Glomerular endothelial cell (primary cell): ENCODE measurements around the gene CTDP1. TPM values are rescaled to one million over a fixed set of nuclear protein-coding genes. Genes with fewer than 3 reads are reported as not detected.
"Not testable (repeated sequence)": the region's sequence is repeated elsewhere in the genome, so short reads cannot be mapped to it uniquely, and the experiment has no call there.

Source experiments
- DNase-seq: peaks from one replicate; pipeline ENCODE4 v3.0.0-alpha.2; 2011; ENCODE audit warnings: low read depth, low spot score; ENCODE audit errors: extremely low read depth
- total RNA-seq: library from RNA; depleted of rRNA; stranded (reverse); fragments of >200 nt; gene quantifications from 2 replicates; pipeline ENCODE4 v1.2.3, GENCODE V29; 2015

Gene CTDP1
- total RNA-seq, 1 donor from 2014 or later: 34.1 TPM

DNA sequence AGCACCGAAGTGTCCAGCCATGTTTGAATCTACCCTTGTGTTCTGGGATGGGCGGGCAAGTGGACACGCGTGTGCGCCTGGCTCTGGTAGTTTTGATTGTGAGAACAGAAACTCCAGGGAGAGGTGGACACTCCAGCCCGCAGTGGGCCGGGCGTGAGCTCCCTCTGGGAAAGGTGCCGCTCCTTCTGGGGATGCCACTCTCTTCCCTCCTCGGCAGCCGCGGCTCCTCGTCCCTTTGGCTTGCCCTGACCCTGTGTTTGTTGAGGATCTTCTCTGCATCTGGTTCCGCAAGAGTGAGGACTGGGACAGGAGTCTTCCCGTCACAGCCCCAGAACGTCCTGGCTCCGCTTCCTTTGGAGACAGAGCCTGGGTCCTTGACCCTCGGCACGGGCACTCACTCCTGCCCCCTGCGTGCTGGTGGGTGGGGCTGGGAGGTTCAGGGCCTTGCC lies 1.3 kb downstream of the CTDP1 start:
- no peak for DNase-seq

DNA sequence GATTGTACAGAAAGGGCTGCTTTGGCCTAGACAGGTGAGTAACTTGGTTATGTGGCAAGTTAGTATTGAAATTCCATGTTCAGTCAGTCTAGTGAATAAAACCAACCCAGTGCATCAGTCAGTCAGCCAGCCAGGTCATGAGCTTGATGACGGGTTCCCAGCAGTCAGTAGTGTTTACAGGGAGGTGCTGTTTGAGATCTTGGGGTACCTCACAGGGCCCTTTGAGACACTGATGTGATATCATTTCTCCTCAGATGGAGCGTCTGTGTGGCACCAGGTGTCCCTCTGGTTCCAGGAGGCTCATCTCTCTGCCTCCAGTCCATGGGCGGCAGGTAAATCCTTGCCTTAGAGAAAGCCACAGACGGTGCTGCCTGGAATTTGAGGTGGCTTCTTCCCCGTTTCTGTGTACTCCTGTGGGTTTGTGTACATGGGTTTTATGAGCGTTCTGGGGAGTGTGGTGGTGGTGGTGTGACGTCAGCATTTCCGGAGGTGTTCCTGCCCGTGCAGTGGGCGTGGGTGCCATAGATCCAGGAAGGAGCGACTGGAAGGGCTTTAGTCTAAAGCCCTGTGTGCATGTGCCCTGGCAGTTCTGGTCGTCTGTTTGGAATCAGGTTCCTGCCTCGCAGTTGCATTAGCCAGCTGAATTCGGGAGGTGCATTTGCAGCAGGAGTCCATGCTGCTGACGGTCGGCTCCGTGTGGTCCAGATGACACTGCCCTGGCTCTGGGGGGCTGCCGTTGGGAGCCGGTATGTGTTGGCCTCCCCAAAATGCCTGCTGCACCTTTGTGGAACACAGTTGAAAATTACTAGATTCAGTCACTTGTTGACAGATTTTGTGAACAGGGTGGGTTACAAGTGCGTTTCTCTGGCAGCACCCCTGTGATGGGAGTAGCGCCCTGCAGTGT lies 2.1 kb downstream of the CTDP1 start:
- DNase-seq: no peak

DNA sequence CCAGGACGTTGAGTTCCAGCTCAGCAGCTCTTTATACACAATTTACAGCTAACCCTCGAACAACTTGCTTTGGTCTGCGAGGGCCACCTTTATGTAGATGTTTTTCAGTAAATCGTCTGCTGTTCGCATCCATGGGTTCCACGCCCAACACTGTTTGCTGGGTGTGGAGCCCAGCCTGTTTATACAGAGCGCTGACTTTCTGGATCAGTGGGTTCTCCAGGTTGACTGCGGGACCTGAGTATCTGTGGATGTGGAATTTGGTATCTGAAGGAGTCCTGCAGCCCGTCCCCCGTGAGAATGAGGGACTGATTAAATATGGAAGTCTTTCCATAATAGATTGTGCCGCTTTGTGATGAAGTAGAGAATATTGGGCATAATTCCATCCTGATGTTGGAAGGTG lies 2.9 kb downstream of the CTDP1 start:
- no peak for DNase-seq

DNA sequence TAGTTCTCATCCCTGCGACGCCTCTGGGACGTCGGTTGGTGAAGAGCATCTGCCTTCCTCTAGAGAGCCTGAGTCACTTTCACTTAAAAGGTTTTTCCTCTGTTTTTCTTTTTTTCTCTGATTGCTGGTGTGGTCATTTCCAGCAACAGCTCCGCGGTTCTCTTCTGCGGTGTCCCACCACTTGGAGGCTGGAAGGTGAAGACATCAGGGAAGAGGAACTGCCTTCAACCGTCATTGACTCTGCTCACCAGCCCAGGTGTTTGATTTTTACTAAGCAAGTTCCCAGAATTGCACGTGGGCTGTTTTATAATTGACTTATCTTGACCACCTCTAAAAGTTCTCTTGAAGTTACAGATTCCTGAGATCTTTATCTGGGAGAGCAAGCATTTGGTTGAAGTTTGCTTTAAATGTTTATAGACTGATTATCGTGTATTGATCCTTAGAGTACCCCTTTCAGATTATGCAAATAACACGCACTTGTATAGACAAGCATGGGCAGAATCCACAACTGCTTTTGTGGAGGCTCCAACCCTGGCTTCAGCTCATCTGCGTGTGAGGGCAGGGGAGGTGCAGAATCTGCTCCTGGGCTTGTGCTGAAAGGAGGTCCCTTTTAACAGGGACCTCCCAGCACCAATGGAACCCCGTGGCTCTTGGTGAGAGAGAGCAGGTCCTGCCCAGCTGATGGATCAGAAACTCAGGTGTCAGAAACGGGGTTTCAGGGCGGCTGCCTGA lies 3.5 kb downstream of the CTDP1 start:
- DNase-seq: no peak

DNA sequence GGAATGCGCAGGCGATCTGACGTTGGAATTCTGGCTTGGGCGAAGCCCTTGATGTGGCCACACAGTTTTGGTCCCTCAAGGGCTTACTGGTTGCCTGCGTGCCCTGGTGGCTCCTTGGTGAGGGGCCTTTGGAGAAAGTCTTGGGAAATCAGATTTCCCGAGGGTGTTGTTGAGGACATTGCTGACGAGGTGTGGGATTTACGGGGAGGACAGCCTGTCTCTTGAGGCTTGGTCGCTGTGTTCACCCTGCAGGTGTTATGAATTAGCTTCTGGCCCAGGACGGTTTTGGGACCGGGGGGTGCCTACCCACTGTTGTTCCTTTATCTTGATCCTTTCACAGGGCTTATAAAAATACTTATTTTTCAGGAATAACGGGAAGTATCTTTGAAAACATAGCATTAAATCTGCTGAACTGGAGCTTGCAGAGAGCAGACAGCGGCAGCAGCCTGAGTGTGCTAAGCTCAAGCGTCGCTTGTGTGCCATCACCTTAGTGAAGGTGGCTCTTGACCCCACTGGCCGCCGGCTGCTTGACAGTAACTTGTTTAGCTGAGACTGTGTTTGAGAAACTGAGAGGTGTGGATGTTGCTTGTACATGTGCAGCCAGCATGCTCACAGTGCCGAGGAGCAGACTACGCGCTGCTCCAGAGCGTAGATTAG lies 4.2 kb downstream of the CTDP1 start:
- DNase-seq: no peak

DNA sequence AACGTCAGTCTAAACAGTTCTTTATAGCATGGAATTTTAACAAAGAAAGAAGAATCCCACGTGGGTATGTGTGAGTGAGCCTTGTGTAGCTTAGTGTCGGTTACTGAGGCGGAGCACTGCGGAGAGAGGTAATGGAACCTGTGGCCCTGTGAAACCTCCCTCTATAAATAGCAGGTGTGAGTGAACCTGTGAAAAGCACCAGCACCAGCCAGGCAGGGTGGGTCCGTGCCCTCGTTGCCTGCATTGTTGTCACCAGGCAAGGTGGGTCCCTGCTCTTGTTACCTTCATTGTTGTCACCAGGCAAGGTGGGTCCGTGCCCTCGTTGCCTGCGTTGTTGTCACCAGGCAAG lies 4.7 kb downstream of the CTDP1 start:
- DNase-seq: no peak

DNA sequence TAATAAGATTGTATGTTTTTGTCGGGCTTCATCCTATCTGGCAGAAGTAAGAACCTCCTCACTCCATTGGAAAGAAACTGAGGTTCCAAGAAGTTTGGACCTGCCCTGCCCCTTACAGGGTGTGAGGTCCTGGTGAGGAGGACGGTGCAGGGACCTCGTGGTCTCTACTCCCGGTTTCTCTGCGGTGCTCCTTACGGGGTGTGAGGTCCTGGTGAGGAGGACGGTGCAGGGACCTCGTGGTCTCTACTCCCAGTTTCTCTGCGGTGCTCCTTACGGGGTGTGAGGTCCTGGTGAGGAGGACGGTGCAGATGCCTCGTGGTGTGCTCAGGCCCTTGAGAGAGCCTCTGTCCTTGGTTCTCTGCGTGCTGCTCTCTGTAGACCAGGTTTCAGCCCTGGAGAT lies 5.2 kb downstream of the CTDP1 start:
- DNase-seq: no peak

DNA sequence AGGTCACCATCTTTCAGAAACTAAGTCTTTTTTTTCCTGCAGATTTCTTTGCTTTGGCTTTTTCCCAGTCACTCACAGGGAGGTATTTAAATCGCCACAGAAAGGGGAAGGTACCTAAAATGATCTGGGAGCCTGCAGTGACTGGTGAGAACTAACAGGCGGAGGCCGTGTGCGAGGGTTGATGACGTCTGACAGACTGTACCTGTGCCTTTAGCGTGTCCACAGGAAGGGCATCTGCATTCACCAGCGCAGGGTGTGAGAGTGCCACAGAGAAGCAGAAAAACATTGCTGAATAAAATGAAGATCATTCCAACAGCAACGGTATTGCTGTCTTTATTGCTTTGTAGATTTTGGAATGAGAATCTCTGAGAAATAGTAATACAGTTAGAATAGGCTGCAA lies 5.7 kb downstream of the CTDP1 start:
- no peak for DNase-seq

DNA sequence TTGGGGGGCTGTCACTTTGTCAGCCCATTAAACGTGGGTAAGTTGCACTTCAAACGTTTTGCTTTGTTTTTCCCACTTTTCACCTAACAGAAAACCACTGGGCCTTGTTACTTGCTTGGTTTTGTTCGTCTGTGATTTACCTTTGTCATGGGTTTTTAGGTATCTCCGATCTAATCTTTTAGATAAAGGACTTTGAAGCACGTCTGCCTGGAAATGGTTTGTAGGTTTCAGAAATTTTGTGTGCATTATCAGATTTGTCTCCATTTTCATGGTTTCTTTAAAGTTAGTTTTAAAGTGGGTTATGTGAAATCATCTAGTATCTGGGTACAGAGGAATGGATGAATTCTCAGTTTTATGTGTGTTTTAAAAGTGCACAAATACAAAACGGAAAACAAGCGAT lies 6.4 kb downstream of the CTDP1 start:
- no peak for DNase-seq

DNA sequence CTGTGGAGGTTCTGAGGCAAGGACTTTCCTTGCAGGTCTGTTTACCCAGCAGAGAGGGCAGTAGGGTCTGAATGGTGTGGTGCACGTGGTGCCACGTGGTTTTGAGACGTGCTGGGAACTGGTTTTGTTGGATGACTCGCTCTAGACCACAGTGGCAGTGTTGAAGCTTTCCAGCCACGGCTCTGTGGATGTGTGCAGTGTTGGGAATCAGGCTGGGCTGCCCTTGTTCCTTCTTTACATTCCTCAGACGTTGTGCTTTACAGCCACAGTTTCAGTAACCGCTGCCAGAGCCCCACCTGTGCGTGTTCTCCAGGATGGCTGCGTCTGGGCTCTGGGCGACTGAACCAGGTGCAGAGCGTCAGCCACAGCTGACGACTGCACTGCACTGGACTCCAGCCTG lies 8.2 kb downstream of the CTDP1 start:
- DNase-seq: no peak

DNA sequence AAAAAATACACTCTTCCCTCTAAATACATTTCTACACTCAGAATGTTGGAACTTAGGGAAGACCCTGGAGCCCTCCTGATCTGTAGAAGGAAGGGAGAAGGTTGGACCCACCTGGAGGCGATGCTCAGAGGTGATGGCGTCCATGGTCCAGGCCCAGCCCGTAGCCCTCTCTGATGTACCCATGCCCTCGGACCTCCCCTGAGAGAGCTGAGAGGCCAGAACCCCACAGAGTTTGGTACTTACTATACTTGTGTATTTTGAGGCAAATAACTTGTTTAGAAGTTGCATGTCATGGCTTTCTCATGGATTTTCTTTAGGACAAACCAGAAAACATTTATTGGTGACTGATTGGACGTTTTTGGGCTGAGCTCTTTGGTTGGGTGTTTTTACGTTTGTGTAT lies 10.5 kb downstream of the CTDP1 start:
- DNase-seq: no peak

DNA sequence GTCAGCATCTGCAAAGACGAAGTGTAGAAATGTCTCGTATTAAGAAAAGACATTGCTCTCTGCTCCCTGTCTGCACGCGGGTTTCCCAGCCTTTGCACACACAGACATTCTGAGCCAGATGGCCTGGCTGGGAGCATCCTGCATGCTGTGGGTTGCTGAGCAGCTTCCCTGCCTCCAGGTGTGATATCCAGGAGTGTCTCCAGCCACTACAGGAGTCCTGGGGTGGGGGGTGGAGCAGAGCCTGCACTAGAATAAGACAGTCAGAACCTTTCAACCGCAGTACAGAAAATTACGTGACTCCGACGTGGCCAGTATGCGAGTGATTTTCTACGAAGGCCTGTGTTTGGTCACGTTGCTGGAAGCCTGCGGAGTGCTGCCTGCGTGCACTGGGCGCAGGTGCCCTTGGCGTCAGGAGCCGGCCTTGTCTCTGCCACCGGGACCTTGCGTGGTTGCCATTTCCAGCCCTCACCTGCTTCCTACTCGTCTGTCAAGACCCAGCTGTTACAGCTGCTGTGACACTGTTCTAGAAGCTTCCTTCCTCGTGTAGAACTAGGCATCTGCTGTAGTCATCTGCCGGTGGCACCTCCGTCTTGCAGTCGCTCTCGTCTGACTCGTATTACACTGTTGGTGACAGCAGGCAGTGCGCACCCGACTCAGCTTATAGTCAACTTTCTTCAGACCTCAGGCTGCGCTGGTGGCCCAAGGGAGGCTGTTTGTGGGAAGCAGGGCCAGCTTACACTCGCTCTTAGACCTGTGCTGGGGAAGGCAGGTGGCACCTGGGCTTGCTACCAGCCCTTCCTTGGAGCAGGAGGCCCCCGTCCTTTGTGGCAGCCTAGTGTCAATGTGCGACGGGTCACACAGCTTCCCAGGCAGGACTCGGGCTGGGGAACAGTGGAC lies 11.2 kb downstream of the CTDP1 start:
- DNase-seq: no peak

DNA sequence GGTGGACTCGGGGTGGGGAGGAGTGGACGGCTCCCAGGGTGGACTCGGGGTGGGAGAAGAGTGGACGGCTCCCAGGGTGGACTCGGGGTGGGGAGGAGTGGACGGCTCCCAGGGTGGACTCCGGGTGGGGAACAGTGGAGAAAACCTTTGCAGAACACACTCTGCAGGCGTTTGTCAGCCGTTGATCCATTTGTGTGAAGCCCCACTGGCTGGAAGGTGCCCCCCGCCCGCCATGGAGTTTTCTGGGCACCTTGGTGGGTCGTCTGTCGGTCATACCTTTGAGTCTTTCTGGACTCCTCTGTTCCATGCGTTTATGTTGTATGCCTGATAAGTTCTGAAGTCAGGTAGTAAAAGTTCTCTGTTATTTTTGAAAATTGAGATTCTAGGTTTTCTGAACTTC lies 12.5 kb downstream of the CTDP1 start:
- no peak for DNase-seq

DNA sequence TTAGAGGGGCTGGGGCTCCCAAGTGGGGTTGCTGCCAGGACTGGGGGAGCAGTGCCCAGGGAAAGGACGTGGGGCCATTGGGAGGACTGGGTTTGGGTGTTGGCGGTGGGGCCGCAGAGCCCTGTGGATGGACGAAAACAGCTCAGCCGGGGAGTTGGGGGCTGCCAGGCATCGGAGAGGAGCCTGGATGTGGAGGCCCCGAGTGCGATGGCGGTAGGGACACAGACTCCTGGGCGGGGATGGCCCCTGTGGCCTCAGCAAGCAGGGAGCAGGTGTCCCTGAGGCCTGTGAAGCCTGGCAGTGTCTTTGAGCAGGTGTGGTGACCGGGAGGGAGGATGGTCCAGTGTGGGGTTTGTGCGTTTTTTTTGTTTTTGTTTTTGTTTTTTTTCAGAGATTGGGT lies 13.3 kb downstream of the CTDP1 start:
- DNase-seq: no peak

DNA sequence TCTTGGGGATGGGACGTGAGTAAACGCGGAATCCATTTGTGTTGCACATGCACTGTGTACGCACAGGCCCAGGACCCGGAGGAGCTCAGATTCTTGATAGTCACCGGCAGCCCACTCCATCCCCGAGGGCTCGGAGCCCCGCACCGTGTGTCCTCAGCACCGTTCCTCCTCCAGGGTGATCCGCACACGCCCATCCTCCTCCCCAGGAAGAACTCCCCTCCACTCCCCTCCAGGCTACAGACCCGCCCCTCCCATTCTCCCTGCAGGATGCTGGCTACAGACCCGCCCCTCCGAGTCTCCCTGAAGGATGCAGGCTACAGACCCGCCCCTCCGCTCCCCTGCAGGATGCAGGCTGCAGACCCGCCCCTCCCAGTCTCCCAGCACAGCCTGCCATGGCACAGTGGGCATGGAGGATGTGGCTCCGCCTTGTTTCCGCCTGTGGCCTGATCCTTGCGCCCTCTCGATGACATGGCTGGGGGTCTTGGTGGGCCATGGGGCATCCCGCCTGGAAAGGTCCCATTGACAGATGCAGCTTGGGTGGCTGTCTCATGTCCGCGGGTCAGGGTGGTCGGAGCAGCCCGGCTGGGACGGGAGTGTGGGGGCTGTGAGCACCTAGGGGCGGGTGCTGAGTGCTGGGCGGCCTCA lies 14.1 kb downstream of the CTDP1 start:
- DNase-seq: no peak

DNA sequence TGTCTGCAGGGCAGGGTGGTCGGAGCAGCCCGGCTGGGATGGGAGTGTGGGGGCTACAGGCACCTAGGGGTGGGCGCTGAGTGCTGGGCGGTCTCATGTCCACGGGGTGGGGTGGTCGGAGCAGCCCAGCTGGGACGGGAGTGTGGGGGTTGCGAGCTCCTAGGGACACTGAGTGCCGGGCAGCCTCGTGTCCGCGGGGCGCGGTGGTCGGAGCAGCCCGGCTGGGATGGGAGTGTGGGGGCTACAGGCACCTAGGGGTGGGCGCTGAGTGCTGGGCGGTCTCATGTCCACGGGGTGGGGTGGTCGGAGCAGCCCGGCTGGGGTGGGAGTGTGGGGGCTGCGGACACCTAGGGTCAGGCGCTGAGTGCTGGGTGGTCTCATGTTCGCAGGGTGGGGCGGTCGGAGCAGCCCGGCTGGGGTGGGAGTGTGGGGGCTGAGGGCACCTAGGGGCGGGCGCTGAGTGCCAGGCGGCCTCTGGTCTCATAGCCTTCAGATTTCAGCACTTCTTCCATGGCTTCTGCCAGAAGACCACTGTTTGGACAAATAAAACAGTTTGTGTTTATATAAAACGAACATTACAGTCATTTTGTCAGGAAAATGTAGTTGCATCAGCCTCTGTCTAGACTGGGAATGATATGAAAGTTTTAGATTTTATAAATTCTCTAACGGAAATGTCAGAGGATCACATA lies 14.7 kb downstream of the CTDP1 start:
- DNase-seq: not testable (repeated sequence)

DNA sequence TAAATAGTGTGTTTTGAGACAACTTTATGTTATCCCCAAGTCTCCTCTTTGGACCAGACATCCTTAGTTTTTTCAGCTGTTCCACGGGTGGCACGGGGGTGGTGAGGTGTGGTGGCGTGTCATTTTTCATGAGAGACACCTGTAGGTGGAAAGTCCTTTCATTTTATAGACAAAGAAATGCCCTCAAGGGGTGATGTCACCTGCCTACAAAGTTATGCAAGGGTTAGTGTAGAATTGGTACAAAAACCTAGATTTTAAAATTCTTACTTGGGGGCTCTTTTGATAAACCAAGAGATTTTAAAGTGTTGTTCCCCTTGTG lies 15.3 kb downstream of the CTDP1 start:
- DNase-seq: no peak

DNA sequence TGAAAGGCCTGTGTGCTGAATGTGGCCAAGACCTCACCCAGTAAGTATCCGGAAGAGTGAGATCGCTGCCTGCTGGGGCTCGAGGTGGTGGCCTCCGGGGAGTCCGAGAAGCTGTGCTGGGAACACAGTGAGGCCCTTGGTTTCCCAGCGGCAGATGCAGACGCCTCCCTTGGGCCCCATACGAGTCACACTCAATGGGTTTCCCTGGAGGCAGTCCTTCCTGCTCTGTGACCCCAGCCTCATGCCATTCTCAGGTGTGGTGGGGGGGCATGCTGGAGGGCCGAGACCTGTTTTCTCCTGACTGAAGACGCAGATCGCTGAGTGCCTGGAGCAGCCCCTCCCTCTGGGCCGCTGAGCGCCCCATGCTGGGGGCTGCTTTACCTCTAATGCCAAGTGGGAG lies 15.7 kb downstream of the CTDP1 start:
- no peak for DNase-seq
